AG04449 (cell line): ENCODE data around the gene S100A9.
"Not testable (repeated sequence)": the region's sequence is repeated elsewhere in the genome, so short reads cannot be mapped to it uniquely, and the experiment has no call there.

ENCODE experiments used
- CTCF ChIA-PET: fragments of 350-600 bp; formaldehyde crosslinking; extraction: SDS; loops from one replicate; lab custom pipeline; 2021; ENCODE audit warnings: antibody characterized with exemption; lab: Yijun Ruan, JAX
- POLR2A ChIA-PET: fragments of 400-600, 350-600 bp; formaldehyde crosslinking; extraction: SDS; loops from one replicate; lab custom pipeline; 2020; ENCODE audit warnings: antibody characterized with exemption, inconsistent platforms; lab: Yijun Ruan, JAX
- DNase-seq: peaks from one replicate; pipeline ENCODE4 v3.0.0-alpha.2; 2010; ENCODE audit warnings: low read depth, low spot score
- H3K4me3 ChIP-seq: 2 replicates; pipeline ENCODE4 v1.5.1; 2011; ENCODE audit warnings: low read depth, mild to moderate bottlenecking, control low read depth, low read length
- CTCF ChIP-seq: IDR thresholded peaks from one replicate; pipeline ENCODE4 v1.5.1; 2011; ENCODE audit warnings: mild to moderate bottlenecking, moderate library complexity, low read length, control low read depth, inconsistent platforms; ENCODE audit not compliant: insufficient read depth; ENCODE audit errors: missing control alignments

Gene S100A9

GRCh38 chr1:153345187-153346076 lies 12.2 kb upstream of the S100A9 start:
- ChIA-PET CTCF (interaction anchor here (1.1 to 2.1 kb wide), 5 partner anchors 9 to 151 kb away, joined by 3 to 11 read pairs (median 6); no protein-coding TSS in a partner anchor), POLR2A (no interaction called here)
- no peak for TF ChIP-seq CTCF
- DNase-seq: no peak
- H3K4me3 ChIP-seq: no peak overlapping the region

- CTCF ChIA-PET: interaction anchor here (1.1 to 1.9 kb wide), 3 partner anchors 9 to 150 kb away, joined by 3 to 7 read pairs (median 6); no protein-coding TSS in a partner anchor
- H3K4me3 ChIP-seq: no peak overlapping the region
- DNase-seq: no peak
Observed at GRCh38 chr1:153346077-153346723, 11.5 kb upstream of the S100A9 start.

GRCh38 chr1:153347049-153347448 lies 10.6 kb upstream of the S100A9 start:
- POLR2A ChIA-PET, H3K4me3 ChIP-seq, DNase-seq: not testable (repeated sequence)
- CTCF ChIA-PET: interaction anchor here (1.5 to 1.9 kb wide), 2 partner anchors 9 to 148 kb away, joined by 6 to 7 read pairs; no protein-coding TSS in a partner anchor

More at GRCh38 chr1:153346077-153346723, 11.5 kb upstream of the S100A9 start:
- TF ChIP-seq CTCF: no peak
- POLR2A ChIA-PET: no interaction called here

GRCh38 chr1:153347856-153348255 lies 9.8 kb upstream of the S100A9 start:
- DNase-seq: no peak
- ChIA-PET POLR2A (no interaction called here), CTCF (interaction anchor here (14.9 kb wide), 1 partner anchor 144 kb away, joined by 527 read pairs; no protein-coding TSS in a partner anchor)
- no peak overlapping the region for H3K4me3 ChIP-seq
- TF ChIP-seq CTCF: no peak

GRCh38 chr1:153348511-153349362 lies 8.9 kb upstream of the S100A9 start, which contains the start of gene PGLYRP4:
Gene PGLYRP4, minus strand, starts transcription at chr1:153348841. Its CDS starts 909 bp downstream, at chr1:153347932.
- ChIA-PET CTCF (interaction anchor here (14.9 kb wide), 1 partner anchor 143 kb away, joined by 527 read pairs; no protein-coding TSS in a partner anchor), POLR2A (no interaction called here)
- no peak for TF ChIP-seq CTCF
- DNase-seq: no peak
- H3K4me3 ChIP-seq: no peak within 1 kb of the TSS
